GM06990 (cell line): ENCODE results near the gene PANK4.

ENCODE experiments used
- DNase-seq: peaks from one replicate; pipeline ENCODE4 v3.0.0-alpha.2; 2011; ENCODE audit not compliant: insufficient read length; ENCODE audit errors: extremely low read depth
- H3K27me3 ChIP-seq: replicated peaks from 2 replicates; pipeline ENCODE4 v1.6.0; 2011; ENCODE audit warnings: low read length; ENCODE audit not compliant: control insufficient read depth, insufficient read depth
- H3K36me3 ChIP-seq: 2 replicates; pipeline ENCODE4 v1.5.1; 2011; ENCODE audit warnings: low read length; ENCODE audit not compliant: control insufficient read depth, insufficient read depth
- H3K4me3 ChIP-seq: replicated peaks from 2 replicates; pipeline ENCODE4 v1.5.1; 2011; ENCODE audit warnings: low read depth, mild to moderate bottlenecking, control low read depth, low read length
- TF ChIP-seq, protein P1 (sequence below): IDR thresholded peaks from 2 replicates; pipeline ENCODE4 v1.5.1; 2011; ENCODE audit warnings: low read length, control low read depth, mild to moderate bottlenecking, inconsistent platforms; ENCODE audit not compliant: insufficient read depth, poor library complexity, severe bottlenecking

PANK4 gene

DNA sequence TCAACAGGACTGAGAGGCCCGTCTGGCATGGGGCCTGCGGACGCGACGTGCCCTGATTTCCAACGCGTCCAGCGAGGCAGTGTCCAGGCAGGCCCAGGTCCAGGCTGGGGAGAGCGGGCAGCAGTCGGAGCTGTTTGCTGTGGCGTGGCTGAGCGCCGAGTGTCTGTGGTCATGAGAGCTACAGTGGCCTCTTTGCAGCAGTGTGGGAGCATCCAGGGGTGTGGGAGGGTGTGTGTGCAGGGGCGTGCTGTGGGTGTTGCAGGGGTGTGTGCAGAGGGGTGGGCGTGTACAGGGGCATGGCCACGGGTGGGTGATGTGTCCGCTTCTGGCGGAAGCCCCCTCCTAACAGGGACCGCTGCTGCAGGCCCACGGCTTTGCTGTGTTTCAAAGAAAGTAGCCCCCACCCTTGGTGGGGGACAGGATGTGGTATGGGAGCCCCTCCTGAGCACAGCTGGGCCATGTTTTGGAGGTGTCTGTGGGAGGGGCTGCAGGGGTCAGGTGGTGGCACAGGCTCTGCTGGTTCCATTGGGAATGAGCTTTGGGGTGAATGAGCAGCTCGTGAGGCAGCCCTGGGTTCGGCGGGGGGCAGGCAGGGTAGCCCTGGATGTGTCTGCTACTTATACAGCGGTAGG lies 32.6 kb downstream of the PANK4 start:
- no peaks in the 10 kb centered on the region; the same call in 1 of the 2 replicates for H3K27me3 ChIP-seq
- DNase-seq, result no peak
- no peaks in the 10 kb centered on the region for H3K36me3 ChIP-seq
- no peak overlapping the region for H3K4me3 ChIP-seq
- TF ChIP-seq, protein P1, sequence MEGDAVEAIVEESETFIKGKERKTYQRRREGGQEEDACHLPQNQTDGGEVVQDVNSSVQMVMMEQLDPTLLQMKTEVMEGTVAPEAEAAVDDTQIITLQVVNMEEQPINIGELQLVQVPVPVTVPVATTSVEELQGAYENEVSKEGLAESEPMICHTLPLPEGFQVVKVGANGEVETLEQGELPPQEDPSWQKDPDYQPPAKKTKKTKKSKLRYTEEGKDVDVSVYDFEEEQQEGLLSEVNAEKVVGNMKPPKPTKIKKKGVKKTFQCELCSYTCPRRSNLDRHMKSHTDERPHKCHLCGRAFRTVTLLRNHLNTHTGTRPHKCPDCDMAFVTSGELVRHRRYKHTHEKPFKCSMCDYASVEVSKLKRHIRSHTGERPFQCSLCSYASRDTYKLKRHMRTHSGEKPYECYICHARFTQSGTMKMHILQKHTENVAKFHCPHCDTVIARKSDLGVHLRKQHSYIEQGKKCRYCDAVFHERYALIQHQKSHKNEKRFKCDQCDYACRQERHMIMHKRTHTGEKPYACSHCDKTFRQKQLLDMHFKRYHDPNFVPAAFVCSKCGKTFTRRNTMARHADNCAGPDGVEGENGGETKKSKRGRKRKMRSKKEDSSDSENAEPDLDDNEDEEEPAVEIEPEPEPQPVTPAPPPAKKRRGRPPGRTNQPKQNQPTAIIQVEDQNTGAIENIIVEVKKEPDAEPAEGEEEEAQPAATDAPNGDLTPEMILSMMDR, result no peak

DNA sequence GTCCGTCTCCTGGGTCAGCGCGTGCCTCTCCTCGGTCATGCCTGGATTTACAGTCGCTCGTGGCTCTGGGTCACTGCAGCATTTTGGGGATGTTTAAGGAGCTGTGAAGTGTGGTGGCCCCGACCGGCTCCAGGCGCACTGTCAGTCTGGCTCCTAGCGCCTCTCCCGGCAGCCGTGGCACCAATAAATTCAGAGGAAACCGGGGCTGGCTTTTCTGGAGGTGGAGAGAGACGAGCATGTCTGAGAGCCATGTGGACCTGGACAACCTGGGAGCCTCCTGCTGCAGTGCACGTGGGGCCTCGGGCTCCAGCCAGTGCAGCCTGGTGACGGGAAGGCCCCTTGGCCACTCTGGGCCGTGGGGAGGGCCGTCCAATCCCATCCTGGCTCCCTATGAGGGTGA lies 33.2 kb downstream of the PANK4 start:
- Histone ChIP-seq H3K27me3 (no peaks in the 10 kb centered on the region; the same call in 1 of the 2 replicates), H3K36me3 (no peaks in the 10 kb centered on the region), H3K4me3 (no peak overlapping the region)
- TF ChIP-seq, protein P1, result no peak
- DNase-seq, result no peak

DNA sequence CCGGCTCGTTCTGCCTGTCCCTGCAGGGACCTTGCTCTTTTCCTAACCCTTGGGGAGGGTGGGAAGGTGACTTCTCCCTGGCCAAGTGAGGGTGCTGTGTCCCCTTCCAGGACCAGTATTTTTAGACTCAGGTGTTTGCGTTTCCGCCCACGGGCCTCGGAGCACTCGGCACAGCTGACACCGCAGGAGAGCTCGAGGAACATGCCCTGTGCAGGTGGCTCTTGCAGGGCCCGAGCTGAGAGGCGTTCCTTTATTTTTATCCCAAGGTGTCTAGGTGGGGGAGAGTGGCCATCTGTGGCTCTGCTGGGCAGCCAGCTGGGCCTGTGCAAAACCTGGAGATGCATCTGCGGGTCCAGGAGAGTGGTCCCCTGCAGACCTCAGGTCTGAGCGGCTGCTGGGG lies 34.3 kb downstream of the PANK4 start:
- DNase-seq, result no peak
- H3K36me3 ChIP-seq, result no peaks in the 10 kb centered on the region
- H3K4me3 ChIP-seq, result no peak overlapping the region
- H3K27me3 ChIP-seq, result no peaks in the 10 kb centered on the region; the same call in 1 of the 2 replicates
- TF ChIP-seq, protein P1, result no peak

DNA sequence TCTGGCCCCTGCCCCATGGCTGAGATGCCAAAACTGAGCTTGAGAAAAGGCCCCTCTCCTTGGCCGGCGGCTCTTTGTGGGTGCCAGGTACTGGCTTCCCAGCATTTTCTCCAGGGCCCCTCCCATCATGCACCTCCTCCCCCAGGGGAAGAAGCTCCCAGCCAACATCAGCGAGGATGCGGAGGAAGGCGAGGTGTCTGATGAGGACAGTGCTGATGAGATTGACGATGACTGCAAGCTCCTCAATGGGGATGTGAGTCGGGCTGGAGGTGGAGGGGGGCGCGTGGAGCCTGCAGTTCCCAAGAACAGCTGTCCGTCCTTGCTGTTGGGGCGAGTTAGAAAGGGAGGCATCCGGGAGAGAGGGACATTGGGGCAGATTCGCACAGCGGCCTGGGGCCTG lies 36.8 kb downstream of the PANK4 start:
- TF ChIP-seq, protein P1, result no peak
- no peaks in the 10 kb centered on the region for H3K36me3 ChIP-seq
- no peaks in the 10 kb centered on the region for H3K27me3 ChIP-seq
- H3K4me3 ChIP-seq, result no peak overlapping the region
- DNase-seq, result no peak

DNA sequence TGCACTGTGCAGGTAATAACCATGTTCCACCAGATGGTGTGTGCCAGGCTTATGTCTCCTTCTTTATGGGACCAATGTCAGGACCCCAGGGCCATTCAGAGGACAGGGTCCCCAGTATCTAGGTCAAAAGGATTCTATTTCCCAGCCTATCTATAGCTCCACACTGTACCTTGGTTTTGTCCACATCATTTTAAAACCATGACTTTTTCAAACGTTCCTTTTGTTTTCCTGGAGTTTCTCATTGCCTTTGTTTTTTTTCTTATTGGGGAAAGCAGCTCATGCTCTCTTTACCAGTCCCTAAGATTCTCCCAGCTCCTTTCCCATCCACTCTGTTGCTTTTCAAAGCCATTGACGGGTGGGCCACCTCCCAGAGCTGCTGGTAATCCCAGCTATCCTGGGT lies 37.7 kb downstream of the PANK4 start:
- TF ChIP-seq, protein P1, result no peak
- Histone ChIP-seq H3K36me3 (no peaks in the 10 kb centered on the region), H3K27me3 (no peaks in the 10 kb centered on the region), H3K4me3 (no peak overlapping the region)
- DNase-seq, result no peak

DNA sequence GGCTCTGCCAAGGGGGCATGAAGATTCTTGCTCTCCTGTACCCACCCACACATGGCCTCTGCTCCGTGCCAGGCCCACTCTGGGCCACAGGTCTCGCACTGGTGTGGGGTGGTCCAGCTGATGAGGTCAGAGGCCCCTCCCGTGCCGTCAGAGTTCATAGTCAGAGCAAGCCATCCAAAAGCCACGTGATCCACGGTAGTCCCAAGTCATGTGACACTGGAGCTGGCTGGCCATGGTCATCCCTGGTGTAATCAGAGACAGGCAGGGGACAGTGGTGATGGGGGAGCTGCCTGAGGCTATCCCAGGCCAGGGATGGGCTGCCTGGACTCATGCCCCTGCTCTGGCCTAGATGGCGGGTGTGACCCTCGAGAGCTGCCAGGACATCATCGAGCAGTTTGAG lies 39.8 kb downstream of the PANK4 start:
- TF ChIP-seq, protein P1, result no peak
- Histone ChIP-seq H3K4me3 (no peak overlapping the region), H3K36me3 (no peaks in the 10 kb centered on the region), H3K27me3 (no peaks in the 10 kb centered on the region)
- no peak for DNase-seq
